CD14-positive monocyte (primary cell): ENCODE measurements around the gene PPP1R16B. TPM values are rescaled to one million over a fixed set of nuclear protein-coding genes. Genes with fewer than 3 reads are reported as not detected.

ENCODE experiments used
- DNase-seq, 3 donors: peaks; one replicate each; pipeline ENCODE4 v3.0.0-alpha.2; 2011 to 2022
- H2AFZ ChIP-seq: 2 replicates; pipeline ENCODE4 v1.6.0; 2012; ENCODE audit warnings: mild to moderate bottlenecking, low read depth, low read length, inconsistent platforms; ENCODE audit not compliant: insufficient read depth, poor library complexity, severe bottlenecking
- H3K27ac ChIP-seq, 2 donors: 1 replicate in 1 of 2; 2 replicates in 1 of 2; pipeline ENCODE4 v1.5.1; 2012 to 2013; ENCODE audit warnings: low read length in 2 of 2, control low read depth in 1 of 2, inconsistent platforms in 1 of 2, low read depth in 1 of 2, mild to moderate bottlenecking in 1 of 2
- H3K27me3 ChIP-seq, 2 donors: one replicate each; pipeline versions ENCODE4 v1.6.0 to v1.6.1; 2011 to 2013; ENCODE audit warnings: low read length in 2 of 2; ENCODE audit not compliant: control insufficient read depth in 2 of 2, insufficient read depth in 2 of 2
- H3K36me3 ChIP-seq, 2 donors: replicated peaks in 1 of 2; 1 replicate in 1 of 2; 2 replicates in 1 of 2; pipeline versions ENCODE4 v1.5.1 to v1.6.1; 2012 to 2013; ENCODE audit warnings: low read length in 2 of 2, control low read depth in 1 of 2, inconsistent platforms in 1 of 2, mild to moderate bottlenecking in 1 of 2; ENCODE audit not compliant: insufficient read depth in 2 of 2, control insufficient read depth in 1 of 2
- H3K4me1 ChIP-seq, 2 donors: 1 replicate in 1 of 2; 2 replicates in 1 of 2; pipeline versions ENCODE4 v1.5.1 to v1.6.1; 2012 to 2013; ENCODE audit warnings: low read length in 2 of 2, control low read depth in 1 of 2, inconsistent platforms in 1 of 2, mild to moderate bottlenecking in 1 of 2, moderate library complexity in 1 of 2; ENCODE audit not compliant: insufficient read depth in 2 of 2, control insufficient read depth in 1 of 2
- H3K4me2 ChIP-seq: replicated peaks from 2 replicates; pipeline ENCODE3; 2012; ENCODE audit warnings: low read length, moderate library complexity, mild to moderate bottlenecking; ENCODE audit not compliant: poor library complexity, severe bottlenecking; ENCODE audit errors: extremely low read depth
- H3K4me3 ChIP-seq, 3 experiments: fragments of 200-600 bp in 1 of 3; sonication (generic) in 1 of 3; replicated peaks in 1 of 3; 1 replicate in 2 of 3; 2 replicates in 1 of 3; pipeline ENCODE4 v1.5.1; 2011 to 2013; ENCODE audit warnings: low read length in 3 of 3, mild to moderate bottlenecking in 3 of 3, control low read depth in 2 of 3, low read depth in 2 of 3, inconsistent platforms in 1 of 3, moderate library complexity in 1 of 3
- H3K79me2 ChIP-seq: 2 replicates; pipeline ENCODE4 v1.6.0; 2012; ENCODE audit warnings: mild to moderate bottlenecking, control low read depth, inconsistent platforms, low read length, moderate library complexity; ENCODE audit not compliant: insufficient read depth
- H3K9ac ChIP-seq: 2 replicates; pipeline ENCODE4 v1.6.0; 2017; ENCODE audit warnings: low read length, mild to moderate bottlenecking; ENCODE audit not compliant: insufficient read depth, poor library complexity, severe bottlenecking
- H3K9me3 ChIP-seq, 2 donors: replicated peaks in 1 of 2; 1 replicate in 1 of 2; 2 replicates in 1 of 2; pipeline versions ENCODE4 v1.5.1 to v1.6.1; 2012 to 2013; ENCODE audit warnings: low read length in 2 of 2, control low read depth in 1 of 2; ENCODE audit not compliant: control insufficient read depth in 1 of 2, insufficient read depth in 1 of 2
- H4K20me1 ChIP-seq: 2 replicates; pipeline ENCODE4 v1.6.0; 2012; ENCODE audit warnings: mild to moderate bottlenecking, low read length, control low read depth, moderate library complexity; ENCODE audit not compliant: insufficient read depth
- H3K27ac Mint-ChIP-seq, 7 donors: one replicate each; pipeline ENCODE4 v1.8.0; 2020; ENCODE audit warnings: mild to moderate bottlenecking in 7 of 7, mixed read lengths in 7 of 7, moderate library complexity in 6 of 7, inconsistent platforms in 2 of 7
- H3K27me3 Mint-ChIP-seq, 3 donors: one replicate each; pipeline ENCODE4 v1.8.0; 2021 to 2022; ENCODE audit warnings: low read depth in 3 of 3, mild to moderate bottlenecking in 3 of 3, mixed read lengths in 3 of 3, moderate library complexity in 3 of 3, inconsistent platforms in 1 of 3
- H3K36me3 Mint-ChIP-seq, 2 donors: one replicate each; pipeline ENCODE4 v1.8.0; 2020; ENCODE audit warnings: mixed read lengths in 2 of 2, inconsistent platforms in 1 of 2, mild to moderate bottlenecking in 1 of 2
- H3K4me1 Mint-ChIP-seq: one replicate; pipeline ENCODE4 v1.8.0; 2020; ENCODE audit warnings: mild to moderate bottlenecking, mixed read lengths
- H3K4me3 Mint-ChIP-seq, 2 donors: one replicate each; pipeline ENCODE4 v1.8.0; 2020; ENCODE audit warnings: mild to moderate bottlenecking in 2 of 2, mixed read lengths in 2 of 2, moderate library complexity in 1 of 2
- H3K9me3 Mint-ChIP-seq, 7 donors: one replicate each; pipeline ENCODE4 v1.8.0; 2020 to 2022; ENCODE audit warnings: mixed read lengths in 7 of 7, mild to moderate bottlenecking in 6 of 7, moderate library complexity in 6 of 7, inconsistent platforms in 2 of 7
- CTCF ChIP-seq: fragments of 200-600 bp; IDR thresholded peaks from one replicate; pipeline ENCODE4 v1.8.0; 2022; ENCODE audit warnings: antibody characterized with exemption, mild to moderate bottlenecking
- WGBS: methylation state at CpG from one replicate; pipeline ENCODE4 v1.1.5; 2013; ENCODE audit warnings: missing lambda C conversion rate; ENCODE audit not compliant: insufficient coverage; 5-methylcytosine and 5-hydroxymethylcytosine counted together
- intact Hi-C, 2 donors: fragments of 100-400 bp; cut with micrococcal nuclease; formaldehyde crosslinking; loops; one replicate each; pipeline versions ENCODE4 v1.15.0 to v1.15.1; 2023
- polyA plus RNA-seq, 3 donors: library from polyadenylated mRNA; depleted of rRNA in 1 of 3; unstranded in 2 of 3; stranded (reverse) in 1 of 3; fragments of 300-500 nt in 2 of 3; fragments of >200 nt in 1 of 3; fragmentation: Illumina TruSeq in 2 of 3; gene quantifications; 1 replicate in 2 of 3; 2 replicates in 1 of 3; pipeline ENCODE4 v1.2.3, GENCODE V29; 2012 to 2021

PPP1R16B gene
- polyA plus RNA-seq, 3 donors, result 1.1 to 4.4 (median 1.4) TPM

DNA sequence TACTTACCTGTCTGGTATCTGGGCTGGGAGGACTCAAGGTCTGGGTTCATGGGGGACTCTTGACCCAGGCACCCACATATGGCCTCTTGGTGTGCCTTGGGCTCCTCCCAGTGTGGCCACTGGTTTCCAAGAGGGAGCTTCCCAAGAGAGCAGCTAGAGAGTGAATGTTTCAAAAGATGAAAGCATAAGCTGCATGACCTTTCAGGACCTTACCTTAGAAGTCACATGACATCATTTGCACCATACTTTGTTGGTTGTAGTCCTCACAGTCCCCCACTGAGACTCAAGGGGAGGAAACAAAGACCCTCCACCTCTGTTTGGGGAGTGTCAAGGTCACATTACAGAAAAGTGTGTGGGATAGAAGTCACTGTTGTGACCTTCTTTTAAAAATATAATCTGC, 43.3 kb upstream of the PPP1R16B start:
- Mint-ChIP-seq H3K36me3 (peaks cover 88% of the 10 kb centered on the region in 2 donors), H3K27ac (peak overlapping the region in 3 of 7 donors; percentile 16 to 30 (median 21))
- TF ChIP-seq CTCF, result no peak

DNA sequence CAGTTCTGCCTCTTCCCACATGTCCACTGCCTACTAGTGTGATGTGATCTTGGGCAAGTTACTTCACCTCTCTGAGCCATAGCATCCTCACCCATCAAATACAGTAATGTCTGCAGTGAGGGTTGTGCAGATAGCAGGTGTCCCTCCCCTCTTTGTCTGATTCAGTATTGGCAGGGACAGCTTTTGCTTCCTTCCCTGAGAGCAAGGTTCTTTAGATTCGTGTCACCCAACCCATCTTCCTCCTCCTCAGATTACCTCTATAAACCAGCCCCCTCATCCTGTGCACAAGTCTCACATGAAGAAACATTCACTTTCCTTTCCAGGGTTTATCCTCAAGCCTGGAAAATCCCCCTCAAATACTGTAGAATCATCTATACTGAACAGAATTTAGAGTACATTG, 41.9 kb upstream of the PPP1R16B start:
- no peaks in the 10 kb centered on the region for H4K20me1 ChIP-seq
- no peak overlapping the region for H2AFZ ChIP-seq
- H3K79me2 ChIP-seq, result no peaks in the 10 kb centered on the region
- H3K27ac ChIP-seq, result no peak overlapping the region
- no peak for DNase-seq
- Mint-ChIP-seq H3K27ac (no peak overlapping the region), H3K9me3 (no peaks in the 10 kb centered on the region), H3K36me3 (peaks cover 90 to 91% of the 10 kb centered on the region in 2 donors), H3K4me3 (no peak overlapping the region), H3K27me3 (no peaks in the 10 kb centered on the region), H3K4me1 (peaks cover 22% of the 10 kb centered on the region)
- intact Hi-C loops, result no loop called here
- no peak overlapping the region for H3K4me2 ChIP-seq
- peaks cover 4 to 14% of the 10 kb centered on the region in 2 donors for H3K4me1 ChIP-seq
- H3K9me3 ChIP-seq, result no peaks in the 10 kb centered on the region
- H3K9ac ChIP-seq, result no peak overlapping the region
- H3K4me3 ChIP-seq, result no peak overlapping the region
- WGBS, result 100% methylated on average over 1 of the region's 1 CpG
- H3K27me3 ChIP-seq, result no peaks in the 10 kb centered on the region
- no peak for TF ChIP-seq CTCF
- peaks cover 68 to 95% of the 10 kb centered on the region in 2 donors for H3K36me3 ChIP-seq

More for the DNA sequence above, 43.3 kb upstream of the PPP1R16B start:
- Histone ChIP-seq H3K36me3 (peaks cover 62 to 95% of the 10 kb centered on the region in 2 donors), H3K9ac (no peak overlapping the region), H3K79me2 (no peaks in the 10 kb centered on the region), H3K27ac (peak overlapping the region in 1 of 2 donors; percentile 34), H4K20me1 (no peaks in the 10 kb centered on the region), H3K4me1 (peaks cover 4 to 14% of the 10 kb centered on the region in 2 donors), H3K9me3 (no peaks in the 10 kb centered on the region), H2AFZ (no peak overlapping the region), H3K4me2 (no peak overlapping the region), H3K27me3 (no peaks in the 10 kb centered on the region), H3K4me3 (no peak overlapping the region)
- Mint-ChIP-seq H3K4me1 (peaks cover 22% of the 10 kb centered on the region), H3K27me3 (no peaks in the 10 kb centered on the region), H3K9me3 (no peaks in the 10 kb centered on the region), H3K4me3 (no peak overlapping the region)
- intact Hi-C loops, result no loop called here
- no peak for DNase-seq
